HG03439 (cell line): Measurements from ENCODE around the gene PLEKHA5.
"Not testable (repeated sequence)": the region's sequence is repeated elsewhere in the genome, so short reads cannot be mapped to it uniquely, and the experiment has no call there.

Experiments
- ATAC-seq: cut with Tn5 transposase; IDR thresholded peaks from one replicate; pipeline ENCODE4 v1.9.1; 2021; ENCODE audit warnings: mild to moderate bottlenecking, moderate library complexity; ENCODE audit not compliant: unreplicated experiment

Gene PLEKHA5

DNA sequence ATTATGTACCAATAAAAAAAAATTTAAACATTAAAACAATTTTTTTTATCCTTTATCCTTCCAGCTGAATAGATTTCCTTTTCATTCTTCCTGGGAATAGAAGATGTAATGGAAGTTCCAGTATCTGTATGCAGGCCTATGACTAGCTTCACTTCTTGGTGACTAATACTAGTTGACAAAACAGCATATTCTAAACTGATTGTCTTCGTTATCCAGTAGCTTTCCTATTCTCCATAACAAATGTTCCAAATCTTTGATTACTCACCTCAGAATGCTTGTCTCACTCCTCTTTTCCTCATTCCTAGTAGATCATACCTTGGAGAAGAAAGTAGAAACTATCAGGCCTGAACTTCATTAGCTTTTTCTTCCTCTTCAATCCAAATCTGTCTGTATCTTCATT, 70.7 kb downstream of the PLEKHA5 start:
- ATAC-seq, result no peak

DNA sequence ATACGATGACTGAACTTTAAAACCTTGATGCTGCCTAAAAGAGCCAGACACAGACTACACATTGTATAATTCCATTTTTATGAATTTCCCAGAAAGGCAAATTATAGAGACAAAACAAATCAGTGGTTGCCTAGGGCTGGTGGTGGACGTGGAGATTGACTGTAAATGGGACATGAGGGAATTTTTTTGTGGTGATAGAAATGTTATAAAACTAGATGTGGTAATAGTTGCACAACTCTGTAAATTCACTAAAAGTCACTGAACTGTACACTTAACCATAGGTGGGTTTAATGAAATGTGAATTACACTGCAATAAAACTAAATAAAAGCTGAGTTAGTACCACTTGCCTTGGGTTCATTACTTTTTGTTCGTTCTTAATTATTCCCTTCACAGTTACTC, 72.1 kb downstream of the PLEKHA5 start:
- ATAC-seq, result no peak

DNA sequence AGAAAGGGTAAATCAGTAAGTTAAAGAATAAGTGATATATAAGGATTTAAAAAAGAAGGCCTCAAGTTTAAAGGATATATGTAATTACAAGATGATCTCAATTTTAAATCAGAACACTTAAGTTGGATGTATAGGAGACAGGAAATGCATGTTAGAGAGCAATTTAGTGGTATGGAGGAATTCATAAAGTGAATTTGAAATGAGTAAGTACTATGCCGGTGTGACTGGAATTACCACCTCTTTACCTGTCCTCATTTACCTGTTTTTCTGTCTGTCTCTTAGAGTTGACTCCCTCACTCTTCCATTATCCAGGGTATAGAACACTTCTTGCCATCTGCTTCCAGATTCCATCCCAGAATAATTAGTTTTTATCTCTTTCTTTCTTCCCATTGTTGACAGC, 73.5 kb downstream of the PLEKHA5 start:
- no peak for ATAC-seq

DNA sequence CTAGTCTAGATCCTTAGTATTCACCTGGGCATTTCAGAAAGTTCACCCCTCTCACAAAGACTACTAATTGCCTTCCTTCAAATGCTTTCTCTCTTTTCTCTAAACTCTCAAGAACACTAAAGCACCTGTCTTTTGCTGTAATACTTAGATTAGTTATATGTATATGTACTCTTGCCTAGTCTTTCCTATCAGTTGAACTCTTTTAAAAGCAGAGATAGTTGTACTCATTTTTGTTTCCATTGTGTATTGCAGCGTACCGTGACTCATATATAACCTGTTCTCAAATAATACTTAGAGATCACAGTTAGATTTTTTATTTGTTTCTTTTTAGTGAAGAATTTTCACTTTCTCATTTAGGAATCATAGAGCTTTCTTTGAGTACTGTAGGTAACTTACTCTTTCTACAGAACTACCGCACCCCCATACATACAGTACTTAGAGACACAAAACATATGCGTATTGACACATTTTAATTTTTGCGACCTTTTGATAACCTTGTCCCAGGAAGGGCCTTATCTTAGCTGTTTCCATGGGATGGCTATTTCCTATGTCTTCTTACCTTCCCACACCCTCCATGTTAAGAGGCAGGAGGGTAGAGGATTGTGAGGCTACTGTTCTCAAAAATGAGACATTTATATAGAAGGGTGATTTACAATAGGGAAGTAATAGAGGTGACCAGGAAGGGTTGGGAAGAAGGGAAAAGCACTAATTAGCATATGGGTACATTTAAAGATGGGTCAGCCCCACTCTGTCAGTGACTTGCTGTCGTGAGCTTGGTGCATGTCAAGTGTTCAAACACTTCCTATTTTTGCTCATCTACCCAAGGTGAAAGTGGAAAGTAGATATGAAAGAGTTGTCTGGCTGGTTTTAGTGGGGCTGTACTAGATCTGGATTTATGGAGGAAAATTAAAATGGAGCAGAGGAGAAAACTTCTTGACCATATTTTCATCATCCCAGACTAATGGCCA, 74.3 kb downstream of the PLEKHA5 start:
- no peak for ATAC-seq

DNA sequence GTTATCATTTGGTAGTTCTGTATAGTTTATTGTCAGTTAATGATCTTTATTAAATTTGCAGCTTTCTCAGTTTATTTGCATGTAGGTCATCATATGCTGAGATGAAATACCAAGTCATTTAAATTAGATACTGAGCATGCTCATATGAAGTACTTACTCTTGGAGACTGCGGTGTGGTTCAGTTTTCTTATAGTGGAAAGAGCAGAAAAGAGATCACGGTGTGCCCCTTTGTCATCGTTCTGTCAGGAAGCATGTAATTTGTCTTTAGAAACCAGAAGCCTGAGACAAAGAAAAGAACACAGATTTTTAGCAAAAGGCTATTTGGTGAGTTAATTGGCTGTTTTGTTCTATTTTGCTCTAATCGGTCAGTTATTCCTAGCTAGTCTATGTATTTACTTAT, 75.6 kb downstream of the PLEKHA5 start:
- no peak for ATAC-seq

DNA sequence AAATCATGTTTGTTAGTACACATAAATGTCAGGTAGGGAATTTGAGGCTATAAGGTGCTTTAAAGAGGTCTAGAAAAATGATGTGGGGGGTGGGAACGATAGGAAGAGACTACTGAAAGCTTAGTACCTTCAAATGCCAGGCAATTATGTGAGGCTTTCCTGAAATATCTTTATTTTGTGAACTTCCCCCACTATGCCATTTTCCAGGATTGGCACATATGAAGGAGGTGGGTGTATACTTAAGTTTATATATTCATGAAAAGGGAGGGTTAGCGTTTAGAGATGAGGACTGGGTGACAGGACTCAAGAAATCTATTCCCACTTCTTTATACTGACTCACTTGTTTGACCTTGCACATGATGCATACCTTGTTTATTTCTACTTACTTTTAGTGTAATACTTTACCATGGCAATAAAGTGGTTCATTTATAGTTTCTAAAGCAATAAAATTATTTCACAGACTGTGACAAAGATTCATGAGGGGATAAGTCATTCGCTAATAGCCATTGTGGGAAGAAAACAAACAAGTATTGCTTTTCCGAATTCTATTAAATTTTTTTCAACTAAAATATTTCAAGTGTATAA, 77.1 kb downstream of the PLEKHA5 start:
- no peak for ATAC-seq

DNA sequence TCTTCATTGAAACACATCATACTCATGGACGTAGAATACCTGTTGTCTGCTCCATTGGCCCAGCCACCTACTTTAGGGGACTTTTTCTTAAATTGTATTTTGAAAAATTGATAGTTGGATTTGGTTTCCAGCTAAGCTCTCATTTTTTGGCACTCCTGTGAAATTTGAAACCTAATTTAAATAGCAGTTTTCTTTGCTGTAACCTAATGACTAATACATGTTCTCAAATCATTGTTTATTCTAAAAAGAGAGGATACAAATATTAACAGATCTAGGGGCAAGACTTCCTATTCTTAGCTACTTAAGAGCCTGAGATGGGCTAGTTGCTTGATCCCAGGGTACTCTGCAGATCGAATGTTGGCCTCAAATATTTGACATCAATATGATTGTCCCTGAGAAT, 78.9 kb downstream of the PLEKHA5 start:
- ATAC-seq, result no peak

DNA sequence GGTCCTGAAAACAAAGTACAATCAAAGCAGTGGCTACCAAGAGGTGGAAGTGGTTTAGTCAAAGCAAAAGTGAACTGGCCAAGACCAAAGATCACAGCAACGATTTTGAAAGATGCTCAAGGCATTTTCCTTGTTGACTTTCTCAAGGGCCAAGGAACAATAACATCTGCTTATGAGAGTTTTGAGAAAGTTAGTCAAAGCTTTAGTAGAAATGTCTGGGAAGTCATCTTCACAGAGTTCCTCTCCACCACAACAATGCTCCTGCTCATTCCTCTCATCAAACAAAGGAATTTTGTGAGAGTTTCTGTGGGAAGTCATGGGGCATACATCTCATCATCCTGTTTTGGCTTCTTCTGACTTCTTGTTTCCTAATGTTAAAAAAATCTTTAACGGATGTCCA, 80.1 kb downstream of the PLEKHA5 start:
- ATAC-seq, result no peak

DNA sequence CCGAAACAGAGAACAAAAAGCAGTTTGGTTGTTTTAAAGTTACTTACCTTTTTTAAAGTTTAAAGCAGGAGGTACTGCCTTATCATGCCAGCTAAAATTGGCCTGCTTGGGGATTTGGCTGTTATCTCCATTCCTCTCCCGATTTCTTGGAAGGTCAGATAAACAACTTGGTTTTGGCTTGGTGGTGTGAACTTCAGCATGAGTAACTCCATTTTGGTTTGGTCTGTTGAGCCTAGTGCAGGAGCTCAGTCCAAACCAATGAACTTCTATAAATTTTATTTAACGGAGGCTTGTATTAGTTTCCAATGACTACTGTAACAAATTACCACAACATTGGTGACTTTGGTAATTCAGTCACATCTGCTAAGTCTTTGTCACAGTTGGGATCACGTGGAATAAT, 82.3 kb downstream of the PLEKHA5 start:
- ATAC-seq, result no peak

DNA sequence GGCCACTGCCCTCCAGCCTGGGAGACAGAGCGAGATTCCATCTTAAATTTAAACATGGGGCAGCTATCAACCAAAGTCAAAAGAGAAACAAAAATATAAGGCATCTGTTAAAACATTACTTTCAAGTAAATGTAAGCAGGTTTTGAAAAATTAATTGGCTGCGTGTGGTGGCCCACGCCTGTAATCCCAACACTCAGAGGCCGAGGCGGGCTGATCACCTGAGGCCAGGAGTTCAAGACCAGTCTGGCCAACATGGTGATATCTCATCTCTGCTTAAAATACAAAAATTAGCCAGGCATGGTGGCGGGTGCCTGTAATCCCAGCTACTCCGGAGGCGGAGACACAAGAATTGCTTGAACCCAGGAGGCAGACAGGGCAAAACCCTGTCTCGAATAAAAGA, 82.7 kb downstream of the PLEKHA5 start:
- ATAC-seq, result no peak

DNA sequence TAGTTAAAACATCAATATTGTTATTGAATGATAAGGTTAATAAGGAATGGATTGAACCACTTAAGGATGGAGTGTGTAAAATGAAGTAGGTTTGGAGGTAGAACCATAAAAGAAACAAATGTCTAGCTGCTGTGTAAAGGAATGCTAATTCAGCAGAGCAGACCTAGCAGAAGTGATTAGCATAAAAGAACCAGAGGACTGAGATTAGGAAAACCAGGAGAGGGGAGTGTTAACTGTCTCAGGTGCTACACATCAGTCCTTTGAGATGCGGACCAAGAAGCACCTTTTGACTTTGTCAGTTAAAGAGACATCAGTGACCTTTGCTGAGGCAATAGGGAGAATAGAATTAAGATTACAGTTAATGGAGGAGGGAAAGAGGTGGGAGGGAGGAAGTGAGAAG, 84.5 kb downstream of the PLEKHA5 start:
- ATAC-seq, result no peak

DNA sequence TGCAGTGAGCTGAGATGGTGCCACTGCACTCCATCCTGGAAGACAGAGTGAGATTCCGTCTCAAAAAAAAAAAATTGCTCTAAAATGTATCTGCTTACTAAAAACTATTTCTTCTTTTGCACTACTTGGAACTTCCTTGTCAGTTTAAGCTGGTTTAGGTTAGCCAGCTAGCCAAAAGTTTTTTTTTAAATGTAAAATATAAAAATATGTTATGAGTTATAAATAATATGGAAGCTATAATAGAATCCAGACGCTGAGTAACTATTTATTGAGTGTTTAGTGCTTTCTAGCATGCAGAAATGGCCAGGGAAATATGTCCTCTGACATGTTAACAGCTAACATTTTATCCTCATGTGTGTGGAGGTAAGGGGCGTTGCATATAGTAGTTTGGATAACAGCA, 85.6 kb downstream of the PLEKHA5 start:
- ATAC-seq, result no peak

DNA sequence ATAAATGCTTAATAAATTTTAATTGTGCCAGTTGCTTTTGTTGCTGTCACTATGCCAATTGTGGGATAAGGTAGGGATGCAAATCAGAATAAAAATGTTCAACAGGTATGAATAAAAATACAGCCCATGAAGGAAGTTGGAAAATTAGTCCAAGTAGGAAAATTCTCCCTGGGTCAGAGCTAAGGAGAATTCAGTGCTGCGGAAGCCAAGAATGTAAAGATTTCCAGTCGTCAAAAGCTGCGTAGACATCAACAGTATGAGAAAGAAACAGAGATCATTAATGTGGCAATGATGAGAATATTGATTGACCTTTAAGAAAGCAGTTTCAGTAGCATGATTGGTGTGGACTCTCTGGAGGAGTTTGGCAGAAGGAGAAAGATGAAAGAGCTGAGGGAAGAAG, 87.9 kb downstream of the PLEKHA5 start:
- no peak for ATAC-seq

DNA sequence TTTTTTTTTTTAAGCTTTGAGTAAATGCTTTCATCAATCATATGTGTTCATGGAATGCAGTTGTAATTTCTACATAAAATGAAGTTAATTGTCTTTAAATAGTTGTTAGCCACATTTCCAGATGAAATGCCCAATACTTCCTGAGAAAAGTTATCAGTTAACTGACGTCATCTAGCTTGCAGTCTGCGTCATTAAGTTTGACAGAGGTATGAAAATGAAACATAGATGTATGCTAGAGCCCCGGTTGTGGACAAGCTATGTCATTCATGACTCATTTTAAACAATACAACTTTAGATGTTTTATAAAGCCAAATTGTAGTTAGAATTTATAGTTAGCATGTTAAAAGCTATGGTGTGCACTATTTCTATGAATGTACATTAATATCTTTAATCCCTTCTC, 90.7 kb downstream of the PLEKHA5 start:
- no peak for ATAC-seq

DNA sequence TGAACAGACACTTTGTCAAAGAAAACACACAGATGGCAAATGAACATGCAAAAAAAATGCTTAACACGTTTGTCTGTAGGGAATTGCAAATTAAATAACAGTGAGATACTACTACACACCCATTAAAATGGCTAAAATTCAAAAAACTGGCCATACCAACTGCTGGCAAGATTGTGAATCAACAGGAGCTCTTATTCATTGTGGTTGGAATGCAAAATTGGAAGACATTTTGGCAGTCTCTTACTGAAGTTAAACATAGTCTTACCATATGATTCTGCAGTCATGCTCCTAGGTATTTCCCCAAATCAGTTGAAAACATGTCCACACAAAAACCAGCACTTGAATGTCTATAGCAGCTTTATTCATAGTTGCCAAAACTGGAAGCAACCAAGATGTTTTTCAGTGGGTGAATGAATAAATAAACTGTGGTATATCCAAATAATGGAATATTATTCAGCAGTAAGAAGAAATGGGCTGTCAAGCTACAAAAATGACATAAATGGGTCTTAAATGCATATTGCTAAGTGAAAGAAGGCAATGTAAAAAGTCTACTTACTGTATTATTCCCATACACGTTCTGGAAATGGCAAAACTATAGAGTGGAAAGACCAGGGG, 91.4 kb downstream of the PLEKHA5 start:
- no peak for ATAC-seq

DNA sequence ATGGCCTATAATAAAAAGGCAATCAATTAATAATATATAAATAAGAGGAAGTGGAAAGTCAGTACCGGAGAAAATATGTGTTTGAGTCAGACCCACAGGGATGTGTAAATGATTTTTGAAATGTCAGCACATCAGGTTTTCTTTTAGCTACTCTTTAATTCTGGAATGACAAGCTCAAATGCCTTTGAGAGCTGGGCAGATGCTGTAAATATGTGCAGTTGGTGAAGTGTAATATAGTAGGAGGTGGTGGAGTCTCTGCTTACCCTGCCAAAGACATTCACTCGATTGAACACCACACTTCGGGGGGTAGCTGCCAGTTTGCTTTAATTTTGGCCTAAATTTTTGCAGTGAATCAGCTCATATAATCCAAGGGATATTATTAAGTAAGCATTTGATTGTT, 93.0 kb downstream of the PLEKHA5 start:
- ATAC-seq, result no peak

DNA sequence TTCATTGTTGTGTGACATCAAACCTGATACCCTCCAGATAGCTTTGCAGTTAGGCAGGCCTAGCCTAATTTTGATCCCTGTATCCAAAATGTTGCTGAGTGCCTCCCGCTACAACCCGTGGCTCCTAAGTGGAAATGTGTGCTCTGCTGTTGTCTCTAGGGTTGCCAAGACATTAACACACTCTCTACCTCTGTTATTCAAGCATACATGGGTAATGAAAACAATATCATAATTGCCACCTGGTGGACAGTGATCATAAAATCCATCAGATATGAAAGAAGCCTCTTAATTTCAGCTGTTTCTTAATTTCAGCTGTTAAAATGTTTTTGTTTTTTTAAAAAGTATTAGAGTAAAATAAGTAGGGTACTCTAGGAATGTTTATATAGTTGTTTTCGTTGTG, 93.5 kb downstream of the PLEKHA5 start:
- ATAC-seq, result no peak

DNA sequence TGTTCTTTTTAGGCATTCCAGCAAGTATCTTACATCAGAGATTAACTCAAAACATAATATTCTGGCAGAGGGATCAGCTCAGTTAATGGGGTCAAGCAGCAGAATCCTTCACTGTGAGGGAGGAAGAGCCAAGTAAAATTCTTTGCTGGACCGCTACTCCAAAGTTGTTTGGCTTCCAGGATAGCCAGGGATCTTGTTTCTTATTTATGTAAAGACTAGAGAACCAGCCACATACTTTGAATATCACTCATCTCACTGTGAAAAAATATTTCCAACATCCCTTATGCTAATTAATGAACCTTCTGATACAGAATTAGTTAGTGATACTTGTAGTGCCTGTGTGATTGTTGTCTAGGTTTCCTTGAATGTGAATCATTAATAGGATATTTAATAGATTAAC, 94.2 kb downstream of the PLEKHA5 start:
- no peak for ATAC-seq

DNA sequence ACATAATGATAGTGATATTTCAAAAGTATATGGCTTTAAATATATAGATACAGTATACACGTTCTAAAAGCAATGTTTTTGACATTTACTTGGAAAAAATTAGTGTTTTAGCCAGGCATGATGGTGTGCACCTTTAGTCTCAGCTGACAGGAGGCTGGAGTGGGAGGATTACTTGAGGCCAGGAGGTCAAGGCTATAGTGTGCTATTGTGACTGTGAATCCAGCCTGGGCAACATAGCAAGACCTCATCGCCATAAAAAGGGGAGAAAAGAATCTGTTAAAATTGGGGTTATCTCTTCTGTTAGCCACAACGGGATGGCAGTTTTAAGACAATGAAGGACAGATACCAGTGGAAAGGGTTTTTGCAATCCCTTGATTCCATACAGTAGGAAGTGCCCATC, 95.2 kb downstream of the PLEKHA5 start:
- no peak for ATAC-seq

DNA sequence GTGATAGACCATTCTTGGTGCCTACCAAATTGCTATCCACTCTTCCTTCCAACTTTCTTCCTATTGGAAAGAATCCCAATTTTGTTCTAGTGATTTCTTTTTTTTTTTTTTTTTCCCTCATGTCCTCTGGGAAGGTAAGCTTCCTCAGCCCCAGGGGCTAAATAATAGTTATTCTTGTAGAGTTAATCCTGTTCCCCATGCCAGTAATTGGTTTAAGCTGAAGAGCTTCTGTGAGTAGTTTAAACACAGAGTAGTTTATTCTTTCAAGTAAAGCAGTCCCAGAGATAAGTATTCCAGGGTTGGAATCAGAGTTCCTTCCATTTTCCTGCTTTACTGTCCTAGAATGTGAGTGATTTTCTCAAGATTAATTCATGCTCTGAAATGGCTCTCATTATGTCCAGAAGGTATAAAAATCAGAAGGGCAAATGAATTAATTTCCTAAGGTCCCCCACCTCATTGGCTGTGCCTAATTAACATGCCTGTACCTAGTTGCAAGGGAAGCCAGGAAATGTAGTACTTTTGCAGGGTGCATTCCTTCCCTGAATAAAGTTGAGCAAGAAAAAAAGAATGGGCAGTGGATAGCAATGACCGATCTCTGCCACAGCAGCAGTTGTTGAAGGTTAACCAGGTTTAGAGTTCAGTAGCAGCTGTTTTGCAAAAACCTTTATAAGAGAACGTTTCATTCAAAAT, 97.8 kb downstream of the PLEKHA5 start:
- ATAC-seq, result no peak

DNA sequence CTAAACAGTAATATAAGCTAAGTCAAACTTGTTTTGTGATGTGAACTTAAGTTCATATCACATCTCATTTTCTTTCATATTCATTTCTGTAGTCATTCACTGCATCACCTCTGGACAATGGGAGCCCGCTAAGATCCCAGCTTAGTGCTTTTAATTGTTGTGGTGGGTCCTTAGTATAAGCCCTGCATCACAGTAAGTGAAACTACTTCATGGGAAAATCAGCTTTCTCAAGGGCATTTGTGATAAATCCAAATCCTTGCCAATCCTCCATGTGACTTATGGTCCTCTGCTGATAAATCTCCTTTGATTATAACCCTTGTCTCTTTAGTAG, 98.3 kb downstream of the PLEKHA5 start:
- no peak for ATAC-seq

DNA sequence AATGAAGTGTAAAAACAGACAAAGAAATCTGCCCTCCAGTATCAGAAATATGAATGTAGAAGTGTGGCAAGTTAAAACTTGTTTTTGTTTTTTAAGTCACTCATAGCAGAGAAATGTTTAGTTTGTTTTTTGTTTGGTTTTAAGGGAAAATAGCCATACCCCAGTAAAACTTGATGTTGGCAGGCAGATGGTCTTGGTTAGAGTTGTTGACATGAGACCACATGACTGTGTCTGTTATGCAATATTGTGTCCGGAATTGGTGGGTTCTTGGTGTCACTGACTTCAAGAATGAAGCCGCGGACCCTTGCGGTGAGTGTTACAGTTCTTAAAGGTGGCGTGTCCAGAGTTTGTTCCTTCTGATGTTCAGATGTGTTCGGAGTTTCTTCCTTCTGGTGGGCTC, 99.5 kb downstream of the PLEKHA5 start:
- ATAC-seq, result not testable (repeated sequence)
